HEK293 (cell line): ENCODE data around the gene DMAC2.
A peak's percentile ranks its signal among the peaks of the same experiment; 100 is the strongest.

Experiments
- CTCF ChIP-seq: fragments of 450-650 bp; formaldehyde crosslinking; IDR thresholded peaks from 2 replicates; pipeline ENCODE4 v1.5.1; 2016; ENCODE audit warnings: missing biosample characterization, missing genetic modification characterization
- PRDM4 ChIP-seq: fragments of 450-650 bp; formaldehyde crosslinking; IDR thresholded peaks from 2 replicates; pipeline ENCODE4 v1.5.1; 2017; ENCODE audit warnings: missing biosample characterization, missing genetic modification characterization
- SP2 ChIP-seq: fragments of 450-650 bp; formaldehyde crosslinking; IDR thresholded peaks from 2 replicates; pipeline ENCODE4 v1.5.1; 2016; ENCODE audit warnings: missing biosample characterization, missing genetic modification characterization
- ZNF114 ChIP-seq: fragments of 450-650 bp; formaldehyde crosslinking; IDR thresholded peaks from 2 replicates; pipeline ENCODE4 v1.5.0; 2017; ENCODE audit warnings: missing biosample characterization, missing genetic modification characterization
- ZNF521 ChIP-seq: fragments of 450-650 bp; formaldehyde crosslinking; IDR thresholded peaks from 2 replicates; pipeline ENCODE4 v1.5.1; 2017; ENCODE audit warnings: missing biosample characterization, mild to moderate bottlenecking, missing genetic modification characterization

GRCh38 chr19:41452584-41453275 is 13.0 kb upstream of the DMAC2 start:
- TF ChIP-seq ZNF521 (no peak), CTCF (tag by site-specific recombination) (peak; percentile 37; the same call in 1 of the 2 replicates), SP2 (tag by site-specific recombination) (no peak), ZNF114 (no peak), PRDM4 (tag by site-specific recombination) (no peak)
